Measurements from ENCODE around the gene CDC26.

The CDC26 gene

DNA sequence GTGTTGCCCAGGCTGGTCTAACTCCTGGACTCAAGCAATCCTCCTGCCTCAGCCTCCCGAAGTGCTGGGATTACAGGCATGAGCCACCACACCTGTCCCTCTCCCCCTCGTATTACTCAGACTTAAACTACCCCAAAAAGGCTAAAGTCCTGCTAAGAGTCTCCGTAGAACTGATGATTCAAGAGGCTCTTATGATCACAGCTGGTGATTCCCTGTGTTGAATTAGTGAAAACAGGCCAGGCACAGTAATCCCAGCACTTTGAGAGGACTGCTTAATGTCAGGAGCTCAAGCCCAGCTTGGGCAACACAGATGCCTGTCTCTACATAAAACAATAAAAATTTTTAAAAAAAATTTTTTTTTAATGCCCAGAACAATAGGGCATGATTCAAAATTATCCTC lies 9.2 kb downstream of the CDC26 start:
- TF ChIP-seq, protein P1, sequence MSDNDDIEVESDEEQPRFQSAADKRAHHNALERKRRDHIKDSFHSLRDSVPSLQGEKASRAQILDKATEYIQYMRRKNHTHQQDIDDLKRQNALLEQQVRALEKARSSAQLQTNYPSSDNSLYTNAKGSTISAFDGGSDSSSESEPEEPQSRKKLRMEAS (IDR thresholded peaks at IDR 0.05), result no peak
- no peak for TF ChIP-seq TCF12 (IDR thresholded peaks at IDR 0.05; ENCODE audit: low read depth)
- no peak for TF ChIP-seq FOXM1 (IDR thresholded peaks at IDR 0.05; ENCODE audit: borderline replicate concordance, low read depth)
- TF ChIP-seq, protein P2, sequence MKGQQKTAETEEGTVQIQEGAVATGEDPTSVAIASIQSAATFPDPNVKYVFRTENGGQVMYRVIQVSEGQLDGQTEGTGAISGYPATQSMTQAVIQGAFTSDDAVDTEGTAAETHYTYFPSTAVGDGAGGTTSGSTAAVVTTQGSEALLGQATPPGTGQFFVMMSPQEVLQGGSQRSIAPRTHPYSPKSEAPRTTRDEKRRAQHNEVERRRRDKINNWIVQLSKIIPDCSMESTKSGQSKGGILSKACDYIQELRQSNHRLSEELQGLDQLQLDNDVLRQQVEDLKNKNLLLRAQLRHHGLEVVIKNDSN (IDR thresholded peaks at IDR 0.05), result no peak
- no peak for TF ChIP-seq TAF1 (IDR thresholded peaks at IDR 0.05; ENCODE audit: low read depth)
- TF ChIP-seq CREB1 (IDR thresholded peaks at IDR 0.05; ENCODE audit: low read depth), result no peak
- no peak for TF ChIP-seq EGR1 (IDR thresholded peaks at IDR 0.05)

DNA sequence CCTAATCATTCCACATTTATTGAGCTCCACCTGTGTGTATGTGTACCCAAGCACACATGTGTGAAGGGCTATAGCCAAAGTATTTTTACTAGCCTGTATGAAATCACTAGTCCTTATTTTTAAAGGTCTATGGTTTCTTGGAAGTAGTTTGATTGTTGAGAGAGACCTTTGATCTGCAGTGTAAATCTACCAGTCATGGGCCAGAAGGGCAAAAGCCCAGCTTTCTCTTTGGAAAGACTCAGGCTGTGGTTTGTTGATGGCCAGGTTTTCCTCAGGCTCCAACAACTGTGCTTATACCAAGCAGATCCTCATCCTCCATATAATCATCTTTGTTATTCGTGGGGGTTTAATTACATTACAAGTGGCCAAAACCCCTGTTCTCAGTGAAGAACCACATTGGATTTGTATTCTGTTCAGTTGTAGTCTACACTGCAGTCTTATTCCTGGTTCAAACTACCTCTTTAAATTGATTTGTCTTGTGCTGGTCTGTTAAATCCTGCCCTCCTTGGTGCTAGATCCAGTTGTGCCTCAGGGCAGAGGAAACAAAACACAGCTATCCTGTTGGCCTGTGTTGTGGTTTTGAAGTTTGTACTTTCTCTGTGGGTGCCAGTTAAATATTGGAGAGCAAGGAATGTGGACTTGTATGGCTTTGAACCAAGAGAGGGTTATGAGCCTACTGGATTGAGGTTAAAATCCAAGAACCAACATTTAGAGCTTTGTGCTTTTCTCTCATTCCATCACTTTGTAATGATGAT lies 13.3 kb downstream of the CDC26 start:
- no peak for TF ChIP-seq ZBTB7A (IDR thresholded peaks at IDR 0.05; ENCODE audit: low read depth)

DNA sequence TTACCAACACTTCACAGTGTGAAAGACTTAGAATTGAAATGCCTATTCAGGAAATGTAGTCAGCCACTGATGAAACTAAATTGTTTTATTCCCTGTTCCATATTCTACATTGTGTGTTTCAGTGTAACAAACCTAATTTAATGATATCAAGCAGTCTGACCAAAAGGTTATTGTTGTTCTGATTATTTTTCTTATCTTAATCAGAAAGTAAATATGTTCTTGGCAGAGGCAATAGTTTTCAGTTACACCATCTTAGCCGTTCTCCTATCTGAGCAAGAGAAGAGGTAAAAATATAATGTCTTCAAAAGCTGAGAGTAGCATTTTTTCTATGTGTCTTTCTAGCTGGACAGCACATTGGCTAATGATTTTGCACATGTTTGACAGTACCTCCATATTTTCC lies 17.1 kb downstream of the CDC26 start:
- no peak for TF ChIP-seq EP300 (IDR thresholded peaks at IDR 0.05; ENCODE audit: borderline replicate concordance)
- no peak for TF ChIP-seq TAF1 (IDR thresholded peaks at IDR 0.05; ENCODE audit: low read depth)
- TF ChIP-seq CEBPB (IDR thresholded peaks at IDR 0.05), result no peak
- no peak for TF ChIP-seq RAD21 (IDR thresholded peaks at IDR 0.05; ENCODE audit: low read depth)
- no peak for TF ChIP-seq NFIC (IDR thresholded peaks at IDR 0.05)

DNA sequence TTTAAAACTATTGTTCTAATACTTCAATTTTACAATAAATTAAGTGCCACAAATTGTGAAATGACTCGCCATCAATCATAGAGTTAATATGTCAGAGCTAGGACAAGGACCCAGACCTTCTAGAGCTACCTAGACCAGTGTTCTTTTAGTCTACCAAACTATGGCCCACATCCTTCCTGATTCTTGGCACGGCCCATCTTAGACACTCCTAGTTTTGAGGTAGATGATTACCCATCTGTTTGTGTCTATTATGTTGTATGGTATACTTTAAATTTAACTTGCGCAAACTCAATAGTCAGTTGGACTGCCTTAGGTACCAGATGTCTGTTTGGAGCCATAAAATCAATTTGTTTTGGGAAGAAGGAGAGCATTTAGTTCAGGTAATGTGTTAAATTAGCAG lies 17.5 kb downstream of the CDC26 start:
- TF ChIP-seq RAD21 (IDR thresholded peaks at IDR 0.05; ENCODE audit: low read depth) (no peak), TEAD4 (IDR thresholded peaks at IDR 0.05) (no peak), ZBTB7A (IDR thresholded peaks at IDR 0.05; ENCODE audit: low read depth) (no peak), CREB1 (IDR thresholded peaks at IDR 0.05; ENCODE audit: low read depth) (no peak), TAF1 (IDR thresholded peaks at IDR 0.05; ENCODE audit: low read depth) (no peak), FOXM1 (IDR thresholded peaks at IDR 0.05; ENCODE audit: borderline replicate concordance, low read depth) (no peak), EP300 (IDR thresholded peaks at IDR 0.05; ENCODE audit: borderline replicate concordance) (no peak), EGR1 (IDR thresholded peaks at IDR 0.05) (no peak), CEBPB (IDR thresholded peaks at IDR 0.05) (no peak), YY1 (IDR thresholded peaks at IDR 0.05; ENCODE audit: low read depth) (no peak), NFIC (IDR thresholded peaks at IDR 0.05) (no peak), TCF12 (IDR thresholded peaks at IDR 0.05; ENCODE audit: low read depth) (no peak)
- TF ChIP-seq, protein P1 (IDR thresholded peaks at IDR 0.05), result no peak
- TF ChIP-seq, protein P3, sequence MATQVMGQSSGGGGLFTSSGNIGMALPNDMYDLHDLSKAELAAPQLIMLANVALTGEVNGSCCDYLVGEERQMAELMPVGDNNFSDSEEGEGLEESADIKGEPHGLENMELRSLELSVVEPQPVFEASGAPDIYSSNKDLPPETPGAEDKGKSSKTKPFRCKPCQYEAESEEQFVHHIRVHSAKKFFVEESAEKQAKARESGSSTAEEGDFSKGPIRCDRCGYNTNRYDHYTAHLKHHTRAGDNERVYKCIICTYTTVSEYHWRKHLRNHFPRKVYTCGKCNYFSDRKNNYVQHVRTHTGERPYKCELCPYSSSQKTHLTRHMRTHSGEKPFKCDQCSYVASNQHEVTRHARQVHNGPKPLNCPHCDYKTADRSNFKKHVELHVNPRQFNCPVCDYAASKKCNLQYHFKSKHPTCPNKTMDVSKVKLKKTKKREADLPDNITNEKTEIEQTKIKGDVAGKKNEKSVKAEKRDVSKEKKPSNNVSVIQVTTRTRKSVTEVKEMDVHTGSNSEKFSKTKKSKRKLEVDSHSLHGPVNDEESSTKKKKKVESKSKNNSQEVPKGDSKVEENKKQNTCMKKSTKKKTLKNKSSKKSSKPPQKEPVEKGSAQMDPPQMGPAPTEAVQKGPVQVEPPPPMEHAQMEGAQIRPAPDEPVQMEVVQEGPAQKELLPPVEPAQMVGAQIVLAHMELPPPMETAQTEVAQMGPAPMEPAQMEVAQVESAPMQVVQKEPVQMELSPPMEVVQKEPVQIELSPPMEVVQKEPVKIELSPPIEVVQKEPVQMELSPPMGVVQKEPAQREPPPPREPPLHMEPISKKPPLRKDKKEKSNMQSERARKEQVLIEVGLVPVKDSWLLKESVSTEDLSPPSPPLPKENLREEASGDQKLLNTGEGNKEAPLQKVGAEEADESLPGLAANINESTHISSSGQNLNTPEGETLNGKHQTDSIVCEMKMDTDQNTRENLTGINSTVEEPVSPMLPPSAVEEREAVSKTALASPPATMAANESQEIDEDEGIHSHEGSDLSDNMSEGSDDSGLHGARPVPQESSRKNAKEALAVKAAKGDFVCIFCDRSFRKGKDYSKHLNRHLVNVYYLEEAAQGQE (IDR thresholded peaks at IDR 0.05; ENCODE audit: low read depth), result no peak
- TF ChIP-seq, protein P2 (IDR thresholded peaks at IDR 0.05), result no peak

DNA sequence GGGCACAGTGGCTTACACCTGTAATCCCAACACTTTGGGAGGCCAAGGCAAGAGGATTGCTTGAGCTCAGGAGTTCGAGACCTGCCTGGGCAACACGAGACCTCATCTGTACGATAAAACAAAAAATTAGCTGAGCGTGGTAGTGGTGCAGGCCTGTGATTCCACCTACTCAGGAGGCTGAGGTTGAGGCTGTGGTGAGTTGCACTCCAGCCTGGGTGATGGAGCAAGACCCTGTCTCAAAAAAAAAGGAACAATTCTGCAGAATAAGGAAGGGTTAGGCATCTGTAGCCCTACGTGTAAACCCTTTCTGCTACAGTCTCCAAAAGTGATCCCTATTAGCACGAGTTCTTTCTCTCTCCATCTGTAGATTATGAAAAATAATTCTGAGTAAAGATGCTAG lies 19.9 kb downstream of the CDC26 start:
- TF ChIP-seq TEAD4 (IDR thresholded peaks at IDR 0.05) (no peak), YY1 (IDR thresholded peaks at IDR 0.05; ENCODE audit: low read depth) (no peak), EGR1 (IDR thresholded peaks at IDR 0.05) (no peak), ZBTB7A (IDR thresholded peaks at IDR 0.05; ENCODE audit: low read depth) (no peak), CEBPB (IDR thresholded peaks at IDR 0.05) (no peak), CREB1 (IDR thresholded peaks at IDR 0.05; ENCODE audit: low read depth) (no peak), FOXM1 (IDR thresholded peaks at IDR 0.05; ENCODE audit: borderline replicate concordance, low read depth) (no peak), TAF1 (IDR thresholded peaks at IDR 0.05; ENCODE audit: low read depth) (no peak)
- TF ChIP-seq, protein P2 (IDR thresholded peaks at IDR 0.05), result no peak

DNA sequence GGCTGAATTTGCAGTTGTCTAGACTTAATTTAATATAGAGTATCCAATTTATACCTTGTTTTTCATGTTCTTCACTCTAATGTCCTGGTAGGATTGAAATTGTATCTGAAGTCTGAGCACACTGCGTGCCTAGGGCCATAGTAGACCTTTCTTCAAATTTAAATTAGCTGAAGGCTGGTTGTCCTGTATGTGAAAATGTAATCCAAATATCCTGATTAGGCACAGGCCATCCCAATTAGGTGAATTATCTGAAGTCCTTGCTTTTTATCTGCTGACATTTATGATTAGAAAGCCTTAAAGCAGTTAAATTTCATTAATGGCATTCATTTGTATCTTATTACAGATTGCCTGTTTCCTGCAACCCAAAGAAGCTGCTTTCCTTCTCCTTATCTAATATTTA lies 20.4 kb downstream of the CDC26 start:
- no peak for TF ChIP-seq FOXM1 (IDR thresholded peaks at IDR 0.05; ENCODE audit: borderline replicate concordance, low read depth)

DNA sequence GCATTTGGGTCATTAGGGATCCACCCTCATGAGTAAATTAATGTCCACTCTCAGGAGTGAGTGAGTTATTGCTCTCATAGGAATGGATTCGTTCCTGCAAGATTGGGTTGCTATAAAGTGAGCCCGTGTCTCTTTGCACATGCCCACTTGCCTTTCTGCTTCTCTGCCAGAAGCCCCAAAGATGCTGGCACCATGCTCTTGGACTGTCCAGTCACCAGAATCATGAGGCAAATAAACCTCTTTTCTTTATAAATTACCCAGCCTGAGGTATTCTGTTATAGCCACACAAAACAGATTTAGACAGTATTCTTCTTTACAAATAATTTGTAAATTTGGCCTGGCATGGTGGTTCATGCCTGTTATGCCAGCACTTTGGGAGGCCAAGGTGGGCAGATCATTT lies 24.6 kb downstream of the CDC26 start:
- TF ChIP-seq CREB1 (IDR thresholded peaks at IDR 0.05; ENCODE audit: low read depth) (no peak), NFIC (IDR thresholded peaks at IDR 0.05) (no peak), FOXM1 (IDR thresholded peaks at IDR 0.05; ENCODE audit: borderline replicate concordance, low read depth) (no peak), EP300 (IDR thresholded peaks at IDR 0.05; ENCODE audit: borderline replicate concordance) (no peak), TEAD4 (IDR thresholded peaks at IDR 0.05) (no peak), TAF1 (IDR thresholded peaks at IDR 0.05; ENCODE audit: low read depth) (no peak), RAD21 (IDR thresholded peaks at IDR 0.05; ENCODE audit: low read depth) (no peak), EGR1 (IDR thresholded peaks at IDR 0.05) (no peak), ZBTB7A (IDR thresholded peaks at IDR 0.05; ENCODE audit: low read depth) (no peak), TCF12 (IDR thresholded peaks at IDR 0.05; ENCODE audit: low read depth) (no peak), CEBPB (IDR thresholded peaks at IDR 0.05) (no peak), YY1 (IDR thresholded peaks at IDR 0.05; ENCODE audit: low read depth) (no peak)
- TF ChIP-seq, protein P1 (IDR thresholded peaks at IDR 0.05), result no peak
- TF ChIP-seq, protein P2 (IDR thresholded peaks at IDR 0.05), result no peak
- TF ChIP-seq, protein P3 (IDR thresholded peaks at IDR 0.05; ENCODE audit: low read depth), result no peak

Data from Ishikawa (cell line).